ACC112 (cell line): Measurements from ENCODE around the gene WNT7A.

Experiments
- H2AFZ ChIP-seq: fragments of 200-600 bp; sonication (generic); one replicate; pipeline ENCODE4 v1.6.0; 2017; ENCODE audit warnings: antibody characterized with exemption, low read length; ENCODE audit not compliant: unreplicated experiment
- H3K27ac ChIP-seq: fragments of 200-600 bp; sonication (generic); 2 replicates; pipeline ENCODE4 v1.5.1; 2014; ENCODE audit warnings: low read depth, mild to moderate bottlenecking, antibody characterized with exemption, low read length, moderate library complexity
- H3K27me3 ChIP-seq: fragments of 200-600 bp; sonication (generic); 2 replicates; pipeline ENCODE4 v1.6.1; 2014; ENCODE audit warnings: mild to moderate bottlenecking, antibody characterized with exemption, low read length, moderate library complexity, mixed read lengths; ENCODE audit not compliant: insufficient read depth
- H3K36me3 ChIP-seq: fragments of 200-600 bp; sonication (generic); 2 replicates; pipeline ENCODE4 v1.6.1; 2016; ENCODE audit warnings: mild to moderate bottlenecking, antibody characterized with exemption, low read length, moderate library complexity, mixed read lengths; ENCODE audit not compliant: insufficient read depth
- H3K4me1 ChIP-seq: fragments of 200-600 bp; sonication (generic); one replicate; pipeline ENCODE4 v1.6.1; 2016; ENCODE audit warnings: low read length, mixed read lengths; ENCODE audit not compliant: insufficient read depth, unreplicated experiment, control insufficient read depth
- H3K4me3 ChIP-seq: fragments of 200-600 bp; sonication (generic); 2 replicates; pipeline ENCODE4 v1.5.1; 2014; ENCODE audit warnings: mild to moderate bottlenecking, low read depth, low read length
- H3K79me2 ChIP-seq: fragments of 200-600 bp; sonication (generic); one replicate; pipeline ENCODE4 v1.6.0; 2016; ENCODE audit warnings: low read length; ENCODE audit not compliant: control insufficient read depth, unreplicated experiment, insufficient read depth

Gene WNT7A

GRCh38 chr3:13780432-13781176 is 99.3 kb downstream of the WNT7A start:
- no peaks in the 10 kb centered on the region for H3K79me2 ChIP-seq
- H3K27me3 ChIP-seq = peaks cover 60% of the 10 kb centered on the region
- H3K27ac ChIP-seq = no peak overlapping the region
- H3K4me1 ChIP-seq = no peaks in the 10 kb centered on the region
- H3K36me3 ChIP-seq = no peaks in the 10 kb centered on the region
- H2AFZ ChIP-seq = no peak overlapping the region
- H3K4me3 ChIP-seq = no peak overlapping the region

GRCh38 chr3:13776253-13777050 is 103.4 kb downstream of the WNT7A start:
- Histone ChIP-seq H3K27me3 (peaks cover 21% of the 10 kb centered on the region), H3K27ac (no peak overlapping the region), H3K79me2 (no peaks in the 10 kb centered on the region), H3K4me3 (no peak overlapping the region), H3K36me3 (no peaks in the 10 kb centered on the region), H2AFZ (no peak overlapping the region), H3K4me1 (no peaks in the 10 kb centered on the region)

- Histone ChIP-seq H3K27me3 (no peaks in the 10 kb centered on the region; the same call in 1 of the 2 replicates), H3K4me1 (no peaks in the 10 kb centered on the region)
Measured at GRCh38 chr3:13772885-13773745, 106.8 kb downstream of the WNT7A start.

GRCh38 chr3:13772321-13772745 is 107.5 kb downstream of the WNT7A start:
- no peaks in the 10 kb centered on the region for H3K36me3 ChIP-seq
- no peaks in the 10 kb centered on the region for H3K79me2 ChIP-seq
- no peak overlapping the region for H3K27ac ChIP-seq
- H3K4me3 ChIP-seq = no peak overlapping the region
- no peaks in the 10 kb centered on the region for H3K4me1 ChIP-seq
- no peak overlapping the region for H2AFZ ChIP-seq
- no peaks in the 10 kb centered on the region for H3K27me3 ChIP-seq

More at GRCh38 chr3:13772885-13773745, 106.8 kb downstream of the WNT7A start:
- Histone ChIP-seq H2AFZ (no peak overlapping the region), H3K4me3 (no peak overlapping the region), H3K36me3 (no peaks in the 10 kb centered on the region), H3K79me2 (no peaks in the 10 kb centered on the region), H3K27ac (no peak overlapping the region)

GRCh38 chr3:13771496-13771895 is 108.4 kb downstream of the WNT7A start:
- no peak overlapping the region for H3K4me3 ChIP-seq
- H3K27ac ChIP-seq = no peak overlapping the region
- H2AFZ ChIP-seq = no peak overlapping the region
- H3K36me3 ChIP-seq = no peaks in the 10 kb centered on the region
- H3K4me1 ChIP-seq = no peaks in the 10 kb centered on the region
- no peaks in the 10 kb centered on the region for H3K79me2 ChIP-seq
- 0 out of 2 replicates have a peak, but pooled peaks cover 3% of the 10 kb centered on the region for H3K27me3 ChIP-seq

GRCh38 chr3:13770170-13771169 is 109.4 kb downstream of the WNT7A start:
- H3K27me3 ChIP-seq = 0 out of 2 replicates have a peak, but pooled peaks cover 3% of the 10 kb centered on the region
- no peak overlapping the region for H3K27ac ChIP-seq
- no peaks in the 10 kb centered on the region for H3K4me1 ChIP-seq
- H2AFZ ChIP-seq = no peak overlapping the region
- H3K79me2 ChIP-seq = no peaks in the 10 kb centered on the region
- no peak overlapping the region for H3K4me3 ChIP-seq
- H3K36me3 ChIP-seq = no peaks in the 10 kb centered on the region

- Histone ChIP-seq H2AFZ (no peak overlapping the region), H3K4me1 (no peaks in the 10 kb centered on the region), H3K27me3 (peaks cover 9% of the 10 kb centered on the region; the same call in 1 of the 2 replicates), H3K27ac (no peak overlapping the region), H3K36me3 (no peaks in the 10 kb centered on the region), H3K4me3 (no peak overlapping the region), H3K79me2 (no peaks in the 10 kb centered on the region)
Measured at GRCh38 chr3:13769422-13769821, 110.4 kb downstream of the WNT7A start.

- no peak overlapping the region for H3K27ac ChIP-seq
- H3K4me3 ChIP-seq = no peak overlapping the region
- no peaks in the 10 kb centered on the region for H3K79me2 ChIP-seq
- no peaks in the 10 kb centered on the region for H3K4me1 ChIP-seq
- H3K27me3 ChIP-seq = peaks cover 13% of the 10 kb centered on the region; the same call in 1 of the 2 replicates
- H3K36me3 ChIP-seq = no peaks in the 10 kb centered on the region
- no peak overlapping the region for H2AFZ ChIP-seq
Measured at GRCh38 chr3:13768453-13768852, 111.4 kb downstream of the WNT7A start.

GRCh38 chr3:13767896-13768295 is 112.0 kb downstream of the WNT7A start:
- H3K36me3 ChIP-seq = no peaks in the 10 kb centered on the region
- H3K4me3 ChIP-seq = no peak overlapping the region
- H2AFZ ChIP-seq = no peak overlapping the region
- peaks cover 13% of the 10 kb centered on the region; the same call in 1 of the 2 replicates for H3K27me3 ChIP-seq
- no peaks in the 10 kb centered on the region for H3K4me1 ChIP-seq
- H3K79me2 ChIP-seq = no peaks in the 10 kb centered on the region
- no peak overlapping the region for H3K27ac ChIP-seq
